ENCODE measurements around the gene CNNM2. TPM values are rescaled to one million over a fixed set of nuclear protein-coding genes. Genes with fewer than 3 reads are reported as not detected.
"Not testable (repeated sequence)": the region's sequence is repeated elsewhere in the genome, so short reads cannot be mapped to it uniquely, and the experiment has no call there.

CNNM2 gene
- polyA plus RNA-seq, 3 donors, result 9.8 to 11.4 (median 11.1) TPM

DNA sequence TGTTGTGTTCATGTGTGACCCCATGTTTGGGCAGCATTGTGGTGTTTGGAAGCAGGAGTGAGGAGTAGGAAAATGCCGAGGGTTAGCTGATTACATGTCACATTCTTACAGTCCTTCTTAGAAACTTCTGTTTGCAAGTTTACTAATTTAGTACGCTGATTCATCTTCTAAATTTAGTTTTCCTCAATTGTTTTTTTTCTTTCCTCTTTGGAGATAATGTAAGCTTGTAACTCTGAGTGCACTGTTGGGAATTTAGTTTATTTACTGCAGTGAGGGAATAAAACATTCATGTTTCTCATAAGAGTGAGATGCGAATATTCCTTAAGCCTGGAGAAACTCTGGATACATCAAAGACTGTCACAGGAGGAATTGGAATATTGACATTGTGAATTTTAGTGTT, 139.9 kb downstream of the CNNM2 start:
- DNase-seq (ENCODE audit: extremely low read depth in 1 of 11, low read depth in 9 of 11, low spot score in 4 of 11), result no peak

DNA sequence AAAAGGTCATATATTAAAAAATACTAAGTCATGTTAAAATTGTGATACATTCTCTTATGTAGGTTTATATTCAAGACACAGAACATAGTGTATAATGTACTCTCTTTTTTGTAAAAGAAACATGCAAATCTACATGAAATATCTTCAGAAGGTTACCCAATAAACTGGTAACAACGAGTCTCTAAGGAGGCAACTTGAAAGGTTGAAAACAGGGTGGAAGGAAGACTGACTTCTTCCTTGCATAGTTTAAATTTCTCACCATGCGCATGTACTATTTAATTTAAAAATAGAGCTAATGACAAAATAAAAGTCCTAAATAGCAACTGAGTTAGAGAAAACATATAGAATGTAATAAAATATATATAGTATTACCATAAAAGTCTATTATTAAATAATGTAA, 142.5 kb downstream of the CNNM2 start:
- DNase-seq (ENCODE audit: extremely low read depth in 1 of 11, low read depth in 9 of 11, low spot score in 4 of 11), result no peak

DNA sequence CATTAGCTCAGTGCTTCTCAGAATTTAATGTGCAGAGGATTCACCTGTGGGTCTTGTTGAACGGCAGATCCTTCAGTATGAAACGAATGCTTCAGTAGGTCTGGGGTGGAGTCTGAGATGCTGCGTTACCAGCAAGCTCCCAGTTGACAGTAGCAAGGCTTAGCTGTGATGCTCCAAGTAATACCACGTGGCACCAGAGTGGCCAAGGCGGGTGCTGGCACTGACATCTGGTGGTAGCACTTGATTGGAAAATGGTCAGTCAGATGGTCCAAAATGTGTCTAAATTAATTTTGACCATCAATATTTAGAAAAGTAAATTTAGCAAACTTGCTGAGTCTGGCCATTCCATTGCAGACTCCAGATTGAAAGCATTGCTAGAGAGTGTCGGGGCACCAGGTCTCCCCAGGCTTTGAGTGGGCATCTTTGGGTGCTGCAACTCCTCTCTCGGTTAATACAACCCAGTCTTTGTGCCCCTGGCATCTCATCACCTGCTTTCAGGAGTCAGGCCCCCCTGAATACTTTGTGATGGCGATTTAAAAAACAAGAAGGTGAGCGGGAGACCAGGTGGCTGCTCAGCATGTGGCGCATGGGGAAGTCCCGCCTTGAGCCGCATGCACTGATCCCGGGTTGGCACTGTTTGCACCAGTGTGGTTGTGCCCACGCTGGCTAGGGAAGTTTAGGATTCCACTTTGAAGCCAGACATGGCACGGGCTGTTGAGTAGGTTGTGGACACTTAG, 144.9 kb downstream of the CNNM2 start:
- no peak for DNase-seq (ENCODE audit: extremely low read depth in 1 of 11, low read depth in 9 of 11, low spot score in 4 of 11)

DNA sequence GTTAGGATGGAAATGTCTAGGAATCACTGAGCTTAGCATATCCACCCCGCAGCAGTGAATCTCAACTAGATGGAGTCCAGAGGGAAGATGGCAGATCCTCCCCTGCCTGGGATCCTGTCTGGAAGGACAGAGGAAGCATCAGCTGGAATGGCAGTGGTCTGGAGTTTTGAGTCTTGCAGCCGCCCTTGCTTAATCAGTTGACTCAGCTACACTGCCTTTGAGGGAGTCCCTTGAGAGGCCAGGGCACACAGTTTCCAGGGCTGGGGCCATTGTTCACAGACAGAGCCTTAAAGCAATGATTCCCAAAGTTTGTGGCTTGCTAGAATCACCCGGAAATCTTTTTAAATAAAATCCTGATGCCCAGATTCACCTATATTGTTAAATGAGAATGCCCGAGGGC, 146.9 kb downstream of the CNNM2 start:
- no peak for DNase-seq (ENCODE audit: extremely low read depth in 1 of 11, low read depth in 9 of 11, low spot score in 4 of 11)

DNA sequence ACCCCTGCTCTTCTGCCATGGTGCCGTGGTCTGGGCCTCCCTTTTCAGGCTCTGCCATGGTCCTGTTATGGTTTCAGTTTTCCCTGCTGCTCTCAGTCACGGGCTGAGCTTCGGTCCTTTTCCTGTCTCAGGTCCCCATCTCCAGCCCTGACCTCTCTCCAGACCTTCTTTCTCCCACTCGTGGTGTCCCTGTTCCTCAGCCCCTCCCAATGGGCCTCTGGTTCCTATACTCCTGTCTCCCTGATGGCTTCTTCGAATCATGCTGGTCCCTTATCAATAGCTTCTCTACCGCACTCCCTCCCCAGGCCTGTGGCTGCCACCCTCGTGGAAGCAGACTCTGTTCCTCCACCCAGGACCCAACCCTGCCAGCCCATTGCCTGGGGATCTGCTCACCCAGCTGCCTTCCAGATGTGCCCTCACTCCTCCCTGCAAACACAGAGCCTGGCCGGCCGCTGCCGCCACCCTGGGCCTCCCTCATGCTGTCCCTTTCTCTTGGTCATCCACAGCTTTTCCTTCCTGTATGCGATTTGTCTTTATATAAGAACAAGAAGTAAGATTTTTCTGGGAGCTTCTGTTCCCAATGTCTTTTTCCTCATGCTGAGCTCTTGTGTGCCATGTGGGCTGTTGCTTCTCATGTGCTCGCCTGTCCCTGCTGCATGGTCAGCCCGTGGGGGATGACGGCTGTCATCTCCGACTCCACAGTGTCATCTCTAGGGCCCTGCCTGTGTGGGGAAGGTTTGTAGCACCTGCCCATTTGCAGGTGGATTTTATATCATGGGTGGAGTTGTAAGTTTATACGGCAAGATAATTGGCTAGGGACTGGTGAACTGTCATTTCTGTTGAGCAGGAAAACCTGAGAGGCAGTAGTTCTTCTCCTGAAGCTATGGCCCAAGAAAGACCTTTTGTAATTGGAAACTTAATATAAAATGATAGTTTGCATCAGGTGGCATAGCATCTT, 148.3 kb downstream of the CNNM2 start:
- DNase-seq (ENCODE audit: extremely low read depth in 1 of 11, low read depth in 9 of 11, low spot score in 4 of 11), result no peak

DNA sequence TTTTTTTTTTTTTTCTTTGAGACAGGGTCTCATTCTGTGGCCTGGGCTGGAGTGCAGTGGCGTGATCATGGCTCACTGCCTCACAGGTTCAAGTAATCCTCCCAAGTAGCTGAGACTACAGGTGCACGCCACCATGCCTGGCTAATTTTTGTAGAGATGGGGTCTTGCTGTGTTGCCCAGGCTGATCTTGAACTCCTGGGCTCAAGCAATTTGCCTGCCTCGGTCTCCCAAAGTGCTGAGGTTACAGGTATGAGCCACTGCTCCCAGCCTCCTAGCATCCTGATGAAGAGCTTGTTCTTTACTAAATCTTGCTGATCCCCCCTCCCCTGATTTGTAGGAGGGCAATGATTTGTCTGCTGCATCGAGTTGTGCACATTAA, 149.0 kb downstream of the CNNM2 start:
- not testable (repeated sequence) for DNase-seq (ENCODE audit: extremely low read depth in 1 of 11, low read depth in 9 of 11, low spot score in 4 of 11)

DNA sequence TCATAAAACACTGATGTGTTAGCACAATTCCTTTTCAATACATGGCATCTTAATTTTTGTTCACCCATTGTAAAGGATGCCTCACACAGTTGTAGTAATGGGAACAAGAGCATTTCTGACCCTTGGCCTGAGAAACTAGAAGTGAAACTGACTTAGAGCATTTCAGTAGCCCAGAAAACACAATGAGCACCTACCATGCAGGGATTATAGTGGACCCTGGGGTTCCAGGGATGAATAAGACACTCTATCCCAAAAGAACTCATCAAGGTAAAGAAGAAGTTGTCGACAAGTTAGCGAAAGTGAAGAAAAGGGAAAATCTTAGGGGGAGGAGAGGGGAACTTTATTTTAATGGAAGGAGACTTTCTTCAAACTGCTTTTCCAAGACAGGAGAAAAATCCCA, 149.4 kb downstream of the CNNM2 start:
- no peak for DNase-seq (ENCODE audit: extremely low read depth in 1 of 11, low read depth in 9 of 11, low spot score in 4 of 11)

DNA sequence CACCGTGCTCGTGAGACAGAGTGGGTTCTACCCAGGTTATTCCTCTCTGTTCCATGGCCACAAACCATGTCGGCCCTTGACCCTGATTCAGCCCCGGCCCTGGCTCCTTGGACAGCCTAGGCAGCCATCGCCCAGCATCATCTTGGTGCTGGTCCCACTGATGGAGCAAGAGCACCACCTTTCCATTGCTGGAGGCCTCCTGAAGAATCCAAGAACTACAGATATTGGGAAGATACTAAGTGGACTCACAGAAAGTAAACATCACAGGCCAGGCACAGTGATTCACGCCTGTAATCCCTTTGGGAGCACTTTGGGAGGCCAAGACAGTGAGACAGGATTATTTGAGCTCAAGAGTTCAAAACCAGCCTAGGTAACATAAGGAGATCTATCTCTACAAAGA, 149.9 kb downstream of the CNNM2 start:
- DNase-seq (ENCODE audit: extremely low read depth in 1 of 11, low read depth in 9 of 11, low spot score in 4 of 11), result no peak

DNA sequence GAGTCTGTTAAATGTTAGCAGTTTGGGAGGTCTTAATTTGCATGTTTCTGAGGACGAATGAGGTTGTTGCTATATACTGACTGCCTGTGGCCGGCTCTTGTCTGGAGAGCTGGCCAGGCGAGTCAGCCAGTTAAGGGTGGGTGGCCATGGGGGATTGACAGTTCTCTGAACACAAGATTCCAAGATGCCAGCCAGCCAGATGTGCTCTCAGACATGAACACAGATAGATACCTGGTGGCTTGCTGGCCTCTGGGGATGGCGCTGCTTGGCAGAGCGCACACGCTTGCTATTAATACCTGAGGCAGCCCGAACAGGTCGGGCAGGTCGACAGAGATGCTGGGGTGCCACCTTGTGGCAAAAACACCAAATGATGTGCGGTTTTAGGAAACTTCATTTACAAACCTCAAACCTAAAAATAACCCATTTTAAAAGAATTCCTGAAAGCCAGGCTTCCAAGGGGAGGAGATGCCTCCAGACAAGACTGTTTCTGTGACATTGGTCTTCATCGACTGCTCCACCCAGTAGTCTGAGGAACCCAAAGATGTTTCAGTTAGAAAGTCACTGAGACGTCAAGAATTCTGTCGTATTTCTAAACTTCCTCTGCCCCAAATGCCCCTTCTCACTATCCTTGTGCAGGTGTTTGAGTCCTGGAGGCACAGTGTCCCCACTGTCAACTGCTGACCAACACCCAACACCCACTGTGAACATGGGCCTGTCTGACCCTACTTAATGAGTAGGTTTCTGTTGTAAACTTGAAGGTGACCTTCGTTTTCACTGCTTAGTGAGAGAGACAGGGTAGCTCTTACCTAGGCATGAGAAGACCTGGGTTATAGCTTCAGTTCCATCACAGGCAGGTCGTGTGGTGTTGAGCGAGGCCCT, 151.6 kb downstream of the CNNM2 start:
- peak in 8 of 11 donors; percentile 29 to 57 (median 42) for DNase-seq (ENCODE audit: extremely low read depth in 1 of 11, low read depth in 9 of 11, low spot score in 4 of 11)

DNA sequence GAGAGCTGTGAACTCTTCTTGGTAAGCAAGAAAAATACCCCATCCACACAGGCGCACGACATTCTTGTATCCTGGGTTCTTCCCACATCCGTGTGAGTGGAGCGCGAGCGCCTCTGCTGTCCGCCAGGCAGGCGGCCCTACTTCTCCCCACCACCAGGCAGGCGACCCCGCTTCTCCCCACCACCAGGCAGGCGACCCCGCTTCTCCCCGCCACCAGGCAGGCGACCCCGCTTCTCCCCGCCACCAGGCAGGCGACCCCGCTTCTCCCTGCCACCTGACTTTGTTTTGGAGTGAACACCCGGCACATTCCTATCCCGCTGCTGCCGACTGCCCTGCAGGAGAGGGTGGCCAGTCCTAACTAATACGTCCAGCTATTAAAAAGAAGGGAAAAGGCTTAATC, 154.2 kb downstream of the CNNM2 start:
- DNase-seq (ENCODE audit: extremely low read depth in 1 of 11, low read depth in 9 of 11, low spot score in 4 of 11), result no peak

DNA sequence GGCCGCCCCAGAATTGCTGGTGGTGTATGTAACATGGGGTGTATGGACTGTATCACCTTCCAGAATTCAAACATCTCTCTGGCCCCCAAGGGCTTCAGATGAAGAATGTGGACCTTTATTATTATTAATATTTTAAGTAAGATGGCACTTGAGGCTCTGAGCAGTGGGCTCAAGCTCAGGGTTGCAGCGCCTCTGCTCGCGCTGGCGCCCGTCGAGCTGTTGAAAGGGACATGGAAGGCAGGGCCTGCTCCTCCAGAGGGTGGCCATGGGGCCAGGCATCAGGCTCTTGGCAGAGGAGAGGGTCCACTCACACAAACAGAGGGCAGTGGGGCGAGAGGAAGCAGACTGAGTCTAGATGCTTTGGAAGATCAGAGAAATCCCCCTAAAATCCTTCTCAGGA, 154.8 kb downstream of the CNNM2 start:
- DNase-seq (ENCODE audit: extremely low read depth in 1 of 11, low read depth in 9 of 11, low spot score in 4 of 11), result no peak

DNA sequence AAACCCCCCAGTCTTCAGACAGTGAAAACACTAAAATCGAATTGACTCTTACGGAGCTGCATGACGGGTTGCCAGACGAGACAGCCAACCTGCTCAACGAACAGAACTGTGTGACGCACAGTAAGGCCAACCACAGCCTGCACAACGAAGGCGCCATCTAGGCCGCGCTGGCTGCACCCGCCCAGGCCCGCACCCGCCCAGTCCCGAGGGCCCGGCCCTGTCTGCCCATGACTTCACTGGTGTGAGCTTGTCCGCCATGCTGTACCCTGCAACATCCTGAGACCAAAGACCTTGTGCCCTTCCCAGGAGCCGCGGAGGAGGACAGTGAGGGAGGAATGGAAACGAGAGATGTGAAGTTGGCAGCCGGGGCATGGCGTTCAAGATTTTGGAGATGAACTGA, 158.9 kb downstream of the CNNM2 start:
- no peak for DNase-seq (ENCODE audit: extremely low read depth in 1 of 11, low read depth in 9 of 11, low spot score in 4 of 11)

DNA sequence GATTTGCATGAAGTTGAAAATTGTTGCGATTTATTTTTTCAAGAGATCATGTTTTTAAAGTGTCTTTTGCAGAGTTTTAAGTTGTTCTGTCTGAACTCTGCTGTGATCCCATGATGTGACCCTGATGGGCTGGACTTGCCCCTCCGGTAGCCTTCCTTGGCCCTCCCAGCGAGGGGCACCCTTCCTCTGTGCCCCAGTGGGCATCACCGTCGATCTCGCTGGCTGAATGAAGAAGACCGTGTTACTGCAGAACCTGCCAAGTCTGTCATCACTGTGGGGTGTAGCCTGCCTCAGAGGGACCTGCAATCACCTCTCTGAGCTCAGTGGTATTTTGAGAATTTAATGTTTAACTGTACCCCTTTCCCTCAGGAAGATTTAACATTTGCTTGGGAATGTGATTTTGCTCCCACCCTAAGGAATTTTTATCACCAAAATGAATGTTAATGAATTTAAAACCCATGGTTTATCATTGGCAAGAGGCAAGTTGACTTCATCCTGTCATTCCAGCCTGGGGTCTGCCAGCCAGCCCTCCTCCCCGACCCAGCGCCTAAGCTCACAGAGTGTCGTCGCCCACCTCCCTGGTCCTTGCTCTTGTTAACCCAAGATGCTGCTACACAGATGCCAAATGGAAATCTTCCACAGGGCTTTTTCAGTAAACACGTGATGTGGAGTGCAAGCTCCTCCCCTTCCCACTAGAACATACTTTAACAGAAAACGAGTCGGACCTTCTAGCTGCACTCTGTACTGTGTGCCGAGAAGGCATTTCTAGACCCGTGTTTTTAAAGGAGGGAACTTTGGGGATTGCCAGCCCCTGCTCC, 159.6 kb downstream of the CNNM2 start:
- no peak for DNase-seq (ENCODE audit: extremely low read depth in 1 of 11, low read depth in 9 of 11, low spot score in 4 of 11)

DNA sequence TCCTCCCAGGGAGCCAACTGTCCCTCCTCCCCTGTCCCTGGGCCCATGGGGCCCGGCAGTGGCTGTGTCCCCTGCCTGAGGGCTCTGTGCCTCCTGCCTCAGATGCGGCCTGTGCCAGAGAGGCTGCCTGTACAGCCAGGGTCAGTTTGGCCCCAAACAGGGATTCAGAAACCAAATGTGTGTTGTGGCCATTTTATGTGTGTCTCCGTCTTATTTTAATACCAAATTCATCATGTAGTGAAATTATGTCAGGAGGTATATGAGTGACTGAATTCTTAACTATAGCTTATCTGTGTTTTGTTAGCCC, 160.2 kb downstream of the CNNM2 start:
- DNase-seq (ENCODE audit: extremely low read depth in 1 of 11, low read depth in 9 of 11, low spot score in 4 of 11), result no peak

DNA sequence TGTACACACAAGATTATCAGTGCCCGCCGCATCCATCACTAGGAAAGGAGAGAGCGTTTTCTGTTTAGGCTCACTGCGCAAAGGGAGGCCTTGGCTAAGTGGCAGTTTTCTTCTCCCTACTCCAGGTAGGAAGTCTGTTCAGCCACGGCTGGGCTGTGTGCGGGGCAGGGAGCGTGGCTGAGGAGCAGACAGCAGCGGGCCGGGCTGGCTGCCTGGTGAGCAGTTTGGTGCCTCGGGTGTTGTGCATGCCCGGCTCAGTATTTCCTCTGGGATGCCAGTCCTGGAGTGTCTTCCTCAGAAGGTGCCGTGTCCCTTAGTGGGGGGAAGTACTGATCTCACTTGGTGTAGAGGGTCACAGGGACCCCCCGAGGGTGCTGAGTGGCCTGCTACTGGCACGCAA, 160.6 kb downstream of the CNNM2 start:
- DNase-seq (ENCODE audit: extremely low read depth in 1 of 11, low read depth in 9 of 11, low spot score in 4 of 11), result no peak

DNA sequence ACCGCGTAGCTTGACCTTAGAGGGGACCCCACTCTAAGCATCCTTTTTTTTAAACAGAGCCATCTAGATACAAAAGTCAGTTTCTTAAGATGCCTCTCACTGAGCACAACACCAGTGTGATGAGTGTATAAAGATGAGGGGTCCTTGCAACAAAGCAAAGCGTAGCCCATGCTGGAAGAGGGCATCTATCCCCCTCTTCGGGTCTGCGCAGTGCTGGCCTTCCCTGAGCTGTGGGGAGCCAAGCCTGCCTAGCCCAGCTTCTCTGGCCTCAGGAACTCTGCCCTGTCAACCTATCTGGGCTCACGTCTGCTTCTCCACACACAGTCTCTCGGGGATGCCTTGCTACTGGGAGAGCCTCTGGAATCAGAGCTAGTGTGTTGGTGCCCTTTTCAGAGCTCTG, 161.0 kb downstream of the CNNM2 start:
- DNase-seq (ENCODE audit: extremely low read depth in 1 of 11, low read depth in 9 of 11, low spot score in 4 of 11), result no peak

DNA sequence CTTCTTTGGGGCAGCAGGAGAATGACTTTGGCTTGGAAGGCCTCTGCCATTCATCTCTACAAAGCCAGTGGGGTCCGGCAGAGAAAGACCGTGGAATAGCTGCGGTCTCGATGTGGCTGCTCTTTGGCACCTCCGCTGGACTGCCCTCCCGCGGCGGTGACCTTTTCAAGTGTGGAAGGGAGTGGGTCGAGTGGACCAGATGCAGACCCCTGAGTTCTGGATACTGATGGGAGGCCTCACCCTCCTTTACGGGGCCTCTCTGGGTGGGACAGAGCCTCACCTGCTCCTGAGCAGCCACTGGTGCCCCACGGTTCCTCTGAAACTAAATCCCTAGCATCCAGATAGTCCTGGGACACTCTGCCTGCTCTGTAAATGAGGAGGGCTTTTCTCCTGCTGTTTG, 161.9 kb downstream of the CNNM2 start:
- DNase-seq (ENCODE audit: extremely low read depth in 1 of 11, low read depth in 9 of 11, low spot score in 4 of 11), result no peak

DNA sequence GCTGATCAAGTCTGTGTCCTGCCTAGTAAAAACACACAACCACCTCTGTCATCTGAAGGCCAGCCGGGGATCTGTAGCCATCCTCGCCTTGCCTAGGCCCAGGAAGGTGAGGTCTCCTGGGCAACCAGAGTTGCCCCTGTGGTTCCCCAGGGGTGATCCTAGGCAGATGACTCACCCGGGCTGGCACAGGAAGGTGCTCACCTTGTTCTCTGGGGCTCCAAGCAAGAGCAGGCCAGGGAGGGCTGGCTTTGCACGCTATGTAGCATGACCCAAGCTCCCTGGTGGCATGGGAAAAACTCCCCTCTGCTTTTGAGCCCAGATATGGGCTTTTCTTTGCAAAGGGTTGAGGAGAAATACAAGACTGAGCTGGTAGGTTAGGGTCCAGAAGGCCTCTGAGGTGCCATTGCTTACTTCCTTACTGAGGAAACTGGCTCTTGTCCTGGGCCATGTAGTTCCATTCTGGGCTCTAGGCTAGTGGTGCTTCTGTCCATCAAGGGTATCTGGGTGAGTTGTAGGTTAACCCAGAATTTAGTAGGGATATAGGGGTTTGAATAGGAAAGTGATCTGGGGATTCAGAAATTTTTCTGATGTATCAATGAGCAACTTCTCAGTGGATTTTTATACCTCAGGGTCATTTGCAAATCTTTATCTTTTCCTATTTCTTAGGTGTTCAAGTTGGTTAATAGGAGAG, 162.9 kb downstream of the CNNM2 start:
- no peak for DNase-seq (ENCODE audit: extremely low read depth in 1 of 11, low read depth in 9 of 11, low spot score in 4 of 11)

Data from renal cortex interstitium (tissue), 11 donors.